CD14-positive monocyte (primary cell): ENCODE measurements around the gene TMED10. TPM values are rescaled to one million over a fixed set of nuclear protein-coding genes. Genes with fewer than 3 reads are reported as not detected.

ENCODE experiments used
- DNase-seq, 3 donors: peaks; one replicate each; pipeline ENCODE4 v3.0.0-alpha.2; 2011 to 2022
- H2AFZ ChIP-seq: 2 replicates; pipeline ENCODE4 v1.6.0; 2012; ENCODE audit warnings: mild to moderate bottlenecking, low read depth, low read length, inconsistent platforms; ENCODE audit not compliant: insufficient read depth, poor library complexity, severe bottlenecking
- H3K27ac ChIP-seq, 2 donors: 1 replicate in 1 of 2; 2 replicates in 1 of 2; pipeline ENCODE4 v1.5.1; 2012 to 2013; ENCODE audit warnings: low read length in 2 of 2, control low read depth in 1 of 2, inconsistent platforms in 1 of 2, low read depth in 1 of 2, mild to moderate bottlenecking in 1 of 2
- H3K27me3 ChIP-seq, 2 donors: one replicate each; pipeline versions ENCODE4 v1.6.0 to v1.6.1; 2011 to 2013; ENCODE audit warnings: low read length in 2 of 2; ENCODE audit not compliant: control insufficient read depth in 2 of 2, insufficient read depth in 2 of 2
- H3K36me3 ChIP-seq, 2 donors: replicated peaks in 1 of 2; 1 replicate in 1 of 2; 2 replicates in 1 of 2; pipeline versions ENCODE4 v1.5.1 to v1.6.1; 2012 to 2013; ENCODE audit warnings: low read length in 2 of 2, control low read depth in 1 of 2, inconsistent platforms in 1 of 2, mild to moderate bottlenecking in 1 of 2; ENCODE audit not compliant: insufficient read depth in 2 of 2, control insufficient read depth in 1 of 2
- H3K4me1 ChIP-seq, 2 donors: 1 replicate in 1 of 2; 2 replicates in 1 of 2; pipeline versions ENCODE4 v1.5.1 to v1.6.1; 2012 to 2013; ENCODE audit warnings: low read length in 2 of 2, control low read depth in 1 of 2, inconsistent platforms in 1 of 2, mild to moderate bottlenecking in 1 of 2, moderate library complexity in 1 of 2; ENCODE audit not compliant: insufficient read depth in 2 of 2, control insufficient read depth in 1 of 2
- H3K4me2 ChIP-seq: replicated peaks from 2 replicates; pipeline ENCODE3; 2012; ENCODE audit warnings: low read length, moderate library complexity, mild to moderate bottlenecking; ENCODE audit not compliant: poor library complexity, severe bottlenecking; ENCODE audit errors: extremely low read depth
- H3K4me3 ChIP-seq, 3 experiments: fragments of 200-600 bp in 1 of 3; sonication (generic) in 1 of 3; replicated peaks in 1 of 3; 1 replicate in 2 of 3; 2 replicates in 1 of 3; pipeline ENCODE4 v1.5.1; 2011 to 2013; ENCODE audit warnings: low read length in 3 of 3, mild to moderate bottlenecking in 3 of 3, control low read depth in 2 of 3, low read depth in 2 of 3, inconsistent platforms in 1 of 3, moderate library complexity in 1 of 3
- H3K79me2 ChIP-seq: 2 replicates; pipeline ENCODE4 v1.6.0; 2012; ENCODE audit warnings: mild to moderate bottlenecking, control low read depth, inconsistent platforms, low read length, moderate library complexity; ENCODE audit not compliant: insufficient read depth
- H3K9ac ChIP-seq: 2 replicates; pipeline ENCODE4 v1.6.0; 2017; ENCODE audit warnings: low read length, mild to moderate bottlenecking; ENCODE audit not compliant: insufficient read depth, poor library complexity, severe bottlenecking
- H3K9me3 ChIP-seq, 2 donors: replicated peaks in 1 of 2; 1 replicate in 1 of 2; 2 replicates in 1 of 2; pipeline versions ENCODE4 v1.5.1 to v1.6.1; 2012 to 2013; ENCODE audit warnings: low read length in 2 of 2, control low read depth in 1 of 2; ENCODE audit not compliant: control insufficient read depth in 1 of 2, insufficient read depth in 1 of 2
- H4K20me1 ChIP-seq: 2 replicates; pipeline ENCODE4 v1.6.0; 2012; ENCODE audit warnings: mild to moderate bottlenecking, low read length, control low read depth, moderate library complexity; ENCODE audit not compliant: insufficient read depth
- H3K27ac Mint-ChIP-seq, 7 donors: one replicate each; pipeline ENCODE4 v1.8.0; 2020; ENCODE audit warnings: mild to moderate bottlenecking in 7 of 7, mixed read lengths in 7 of 7, moderate library complexity in 6 of 7, inconsistent platforms in 2 of 7
- H3K27me3 Mint-ChIP-seq, 3 donors: one replicate each; pipeline ENCODE4 v1.8.0; 2021 to 2022; ENCODE audit warnings: low read depth in 3 of 3, mild to moderate bottlenecking in 3 of 3, mixed read lengths in 3 of 3, moderate library complexity in 3 of 3, inconsistent platforms in 1 of 3
- H3K36me3 Mint-ChIP-seq, 2 donors: one replicate each; pipeline ENCODE4 v1.8.0; 2020; ENCODE audit warnings: mixed read lengths in 2 of 2, inconsistent platforms in 1 of 2, mild to moderate bottlenecking in 1 of 2
- H3K4me1 Mint-ChIP-seq: one replicate; pipeline ENCODE4 v1.8.0; 2020; ENCODE audit warnings: mild to moderate bottlenecking, mixed read lengths
- H3K4me3 Mint-ChIP-seq, 2 donors: one replicate each; pipeline ENCODE4 v1.8.0; 2020; ENCODE audit warnings: mild to moderate bottlenecking in 2 of 2, mixed read lengths in 2 of 2, moderate library complexity in 1 of 2
- H3K9me3 Mint-ChIP-seq, 7 donors: one replicate each; pipeline ENCODE4 v1.8.0; 2020 to 2022; ENCODE audit warnings: mixed read lengths in 7 of 7, mild to moderate bottlenecking in 6 of 7, moderate library complexity in 6 of 7, inconsistent platforms in 2 of 7
- CTCF ChIP-seq: fragments of 200-600 bp; IDR thresholded peaks from one replicate; pipeline ENCODE4 v1.8.0; 2022; ENCODE audit warnings: antibody characterized with exemption, mild to moderate bottlenecking
- WGBS: methylation state at CpG from one replicate; pipeline ENCODE4 v1.1.5; 2013; ENCODE audit warnings: missing lambda C conversion rate; ENCODE audit not compliant: insufficient coverage; 5-methylcytosine and 5-hydroxymethylcytosine counted together
- intact Hi-C, 2 donors: fragments of 100-400 bp; cut with micrococcal nuclease; formaldehyde crosslinking; loops; one replicate each; pipeline versions ENCODE4 v1.15.0 to v1.15.1; 2023
- polyA plus RNA-seq, 3 donors: library from polyadenylated mRNA; depleted of rRNA in 1 of 3; unstranded in 2 of 3; stranded (reverse) in 1 of 3; fragments of 300-500 nt in 2 of 3; fragments of >200 nt in 1 of 3; fragmentation: Illumina TruSeq in 2 of 3; gene quantifications; 1 replicate in 2 of 3; 2 replicates in 1 of 3; pipeline ENCODE4 v1.2.3, GENCODE V29; 2012 to 2021

The TMED10 gene
- polyA plus RNA-seq, 3 donors = 98.5 to 243 (median 233) TPM

- Histone ChIP-seq H3K79me2 (no peaks in the 10 kb centered on the region), H3K4me2 (no peak overlapping the region), H3K4me1 (no peaks in the 10 kb centered on the region), H3K9ac (no peak overlapping the region), H2AFZ (no peak overlapping the region), H3K27ac (no peak overlapping the region), H3K9me3 (no peaks in the 10 kb centered on the region), H3K4me3 (no peak overlapping the region), H3K36me3 (peaks cover 94 to 100% of the 10 kb centered on the region in 2 donors), H4K20me1 (no peaks in the 10 kb centered on the region), H3K27me3 (no peaks in the 10 kb centered on the region)
- Mint-ChIP-seq H3K4me3 (no peak overlapping the region), H3K4me1 (no peaks in the 10 kb centered on the region), H3K36me3 (peaks cover 81 to 92% of the 10 kb centered on the region in 2 donors), H3K27me3 (no peaks in the 10 kb centered on the region), H3K9me3 (no peaks in the 10 kb centered on the region), H3K27ac (no peak overlapping the region)
- TF ChIP-seq CTCF = no peak
- WGBS = no CpG with 5 or more reads among the region's 2 CpGs
- intact Hi-C loops = no loop called here
- no peak for DNase-seq
These were observed 66.5 kb downstream of the TMED10 start for GRCh38 chr14:75109877-75110276.

- no peak for TF ChIP-seq CTCF
- no peaks in the 10 kb centered on the region for H3K27me3 ChIP-seq
- H3K27ac ChIP-seq = no peak overlapping the region
- no peaks in the 10 kb centered on the region for H4K20me1 ChIP-seq
- H3K9me3 ChIP-seq = no peaks in the 10 kb centered on the region
- no peaks in the 10 kb centered on the region for H3K4me1 ChIP-seq
- H3K36me3 ChIP-seq = peaks cover 86 to 100% of the 10 kb centered on the region in 2 donors
- no peak for DNase-seq
- no CpG with 5 or more reads among the region's 3 CpGs for WGBS
- H3K36me3 Mint-ChIP-seq = peaks cover 82 to 96% of the 10 kb centered on the region in 2 donors
- intact Hi-C loops = no loop called here
- H3K9ac ChIP-seq = no peak overlapping the region
- no peak overlapping the region for H3K27ac Mint-ChIP-seq
- H2AFZ ChIP-seq = no peak overlapping the region
- H3K79me2 ChIP-seq = no peaks in the 10 kb centered on the region
- H3K27me3 Mint-ChIP-seq = no peaks in the 10 kb centered on the region
- no peaks in the 10 kb centered on the region for H3K9me3 Mint-ChIP-seq
- no peak overlapping the region for H3K4me3 Mint-ChIP-seq
- H3K4me1 Mint-ChIP-seq = no peaks in the 10 kb centered on the region
- H3K4me3 ChIP-seq = no peak overlapping the region
- no peak overlapping the region for H3K4me2 ChIP-seq
These were observed 69.2 kb downstream of the TMED10 start for GRCh38 chr14:75107186-75107585.
